SK-N-MC (cell line): ENCODE measurements around the gene GLI1.
"Not testable (repeated sequence)": the region's sequence is repeated elsewhere in the genome, so short reads cannot be mapped to it uniquely, and the experiment has no call there.

Source experiments
- EZH2 ChIP-seq: fragments of 200-600 bp; sonication (generic); IDR thresholded peaks from one replicate; pipeline ENCODE4 v1.6.1; 2017; ENCODE audit warnings: antibody characterized with exemption
- POLR2AphosphoS5 ChIP-seq: IDR thresholded peaks from 2 replicates; pipeline ENCODE4 v1.6.1; 2012; ENCODE audit warnings: mild to moderate bottlenecking, low read depth, low read length, borderline replicate concordance

GRCh38 chr12:57514246-57514645, 54.7 kb downstream of the GLI1 start:
- not testable (repeated sequence) for TF ChIP-seq EZH2, POLR2AphosphoS5
